HG02759 (cell line): Measurements from ENCODE around the gene DLL1.

Experiments used
- ATAC-seq: cut with Tn5 transposase; IDR thresholded peaks from one replicate; pipeline ENCODE4 v1.9.1; 2021; ENCODE audit warnings: mild to moderate bottlenecking, moderate library complexity; ENCODE audit not compliant: unreplicated experiment

The DLL1 gene

GRCh38 chr6:170283212-170284081 lies 7.4 kb downstream of the DLL1 start:
- ATAC-seq = no peak

- ATAC-seq = no peak
These were observed 8.2 kb downstream of the DLL1 start for GRCh38 chr6:170282512-170283158.

- no peak for ATAC-seq
These were observed 9.3 kb downstream of the DLL1 start for GRCh38 chr6:170281331-170282292.

- ATAC-seq = peak; percentile 21
These were observed 10.2 kb downstream of the DLL1 start for GRCh38 chr6:170280689-170281045.

- peak; percentile 66 for ATAC-seq
These were observed 10.7 kb downstream of the DLL1 start for GRCh38 chr6:170279977-170280688.

- no peak for ATAC-seq
These were observed 11.5 kb downstream of the DLL1 start for GRCh38 chr6:170279426-170279825.

- ATAC-seq = no peak
These were observed 12.2 kb downstream of the DLL1 start for GRCh38 chr6:170278743-170279094.

- ATAC-seq = no peak
These were observed 12.8 kb downstream of the DLL1 start for GRCh38 chr6:170277893-170278742.

GRCh38 chr6:170276369-170277057 lies 14.4 kb downstream of the DLL1 start:
- ATAC-seq = no peak

GRCh38 chr6:170274713-170275560 lies 15.9 kb downstream of the DLL1 start:
- no peak for ATAC-seq

GRCh38 chr6:170273681-170274080 lies 17.2 kb downstream of the DLL1 start:
- ATAC-seq = no peak

- ATAC-seq = no peak
These were observed 17.7 kb downstream of the DLL1 start for GRCh38 chr6:170273191-170273590.

GRCh38 chr6:170272341-170273065 lies 18.4 kb downstream of the DLL1 start:
- no peak for ATAC-seq

GRCh38 chr6:170271771-170272314 lies 19.0 kb downstream of the DLL1 start:
- ATAC-seq = peak; percentile 91

- ATAC-seq = no peak
These were observed 19.8 kb downstream of the DLL1 start for GRCh38 chr6:170270984-170271593.

- no peak for ATAC-seq
These were observed 20.9 kb downstream of the DLL1 start for GRCh38 chr6:170269846-170270541.
